Measurements from ENCODE around the gene QRSL1. TPM values are rescaled to one million over a fixed set of nuclear protein-coding genes. Genes with fewer than 3 reads are reported as not detected.
A peak's percentile ranks its signal among the peaks of the same experiment; 100 is the strongest.
"Not testable (repeated sequence)": the region's sequence is repeated elsewhere in the genome, so short reads cannot be mapped to it uniquely, and the experiment has no call there.

QRSL1 gene, protein sequence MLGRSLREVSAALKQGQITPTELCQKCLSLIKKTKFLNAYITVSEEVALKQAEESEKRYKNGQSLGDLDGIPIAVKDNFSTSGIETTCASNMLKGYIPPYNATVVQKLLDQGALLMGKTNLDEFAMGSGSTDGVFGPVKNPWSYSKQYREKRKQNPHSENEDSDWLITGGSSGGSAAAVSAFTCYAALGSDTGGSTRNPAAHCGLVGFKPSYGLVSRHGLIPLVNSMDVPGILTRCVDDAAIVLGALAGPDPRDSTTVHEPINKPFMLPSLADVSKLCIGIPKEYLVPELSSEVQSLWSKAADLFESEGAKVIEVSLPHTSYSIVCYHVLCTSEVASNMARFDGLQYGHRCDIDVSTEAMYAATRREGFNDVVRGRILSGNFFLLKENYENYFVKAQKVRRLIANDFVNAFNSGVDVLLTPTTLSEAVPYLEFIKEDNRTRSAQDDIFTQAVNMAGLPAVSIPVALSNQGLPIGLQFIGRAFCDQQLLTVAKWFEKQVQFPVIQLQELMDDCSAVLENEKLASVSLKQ
- total RNA-seq: 1 to 10 TPM; 6.1 to 9.4 TPM

DNA sequence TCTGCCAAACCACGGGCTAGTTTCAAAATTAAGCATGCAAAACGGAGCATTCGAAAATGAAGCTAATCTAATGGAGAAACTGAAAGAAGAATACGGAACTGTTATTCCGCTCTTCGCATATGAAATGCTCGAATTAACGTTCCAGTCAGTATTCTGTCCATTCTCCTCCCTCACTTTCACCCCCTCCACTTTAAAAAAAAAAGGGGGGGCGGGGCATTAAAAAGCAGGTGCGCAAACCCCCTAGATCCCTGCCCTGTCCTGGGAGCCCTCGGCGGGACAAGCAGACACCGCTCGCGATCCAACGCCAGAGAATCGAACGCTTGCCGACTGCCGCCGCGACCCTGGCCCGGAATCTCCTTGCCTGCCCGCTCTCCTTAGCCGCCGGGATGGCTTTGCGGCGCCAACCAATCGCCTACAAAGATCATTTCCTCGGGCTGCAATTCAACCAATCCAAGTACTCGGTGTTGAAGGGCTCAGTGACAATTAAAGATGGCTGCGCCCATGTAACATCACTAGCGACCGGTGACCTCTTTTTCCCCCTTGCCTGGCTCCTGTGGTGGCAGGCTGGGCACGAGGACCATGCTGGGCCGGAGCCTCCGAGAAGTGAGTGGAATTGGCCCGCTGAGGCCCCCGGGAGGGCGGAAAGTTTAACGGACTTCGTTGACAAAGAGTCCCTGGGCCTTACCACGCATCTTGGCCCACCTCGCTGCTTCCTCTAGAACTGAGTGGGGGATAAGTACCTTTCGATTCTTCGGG lies at the start of gene QRSL1, which contains the start of gene RTN4IP1:
Gene QRSL1 (plus strand): TSS at position 476 of the 756 bp plus-strand sequence. CDS start 104 bp downstream, at position 580.
Gene RTN4IP1 (minus strand): TSS at position 396 of the 756 bp plus-strand sequence. CDS start 477 bp downstream, outside the sequence.
- whole genome bisulfite sequencing: 0% methylated on average over 28 of the region's 46 CpGs
- Histone ChIP-seq H3K4me3 (peak within 1 kb of the TSS; percentile 82 to 89), H3K27me3 (replicated peaks; ENCODE audit: insufficient read depth) (no peaks in the 10 kb centered on the region), H3K27ac (peak within 1 kb of the TSS; percentile 69 to 75), H3K4me1 (replicated peaks) (no peaks in the 10 kb centered on the region), H3K36me3 (no peaks in the 10 kb centered on the region), H3K9me3 (no peaks in the 10 kb centered on the region)
- peak; percentile 87 for DNase-seq (ENCODE audit: low spot score)
- TF ChIP-seq POLR2AphosphoS5 (IDR thresholded peaks at IDR 0.05) (peak; percentile 89), CTCF (IDR thresholded peaks at IDR 0.05) (no peak), POLR2A (IDR thresholded peaks at IDR 0.05) (peak; percentile 27)
- intact Hi-C loops (cut with DNase I): no loop called here

- no peaks in the 10 kb centered on the region for H3K9me3 ChIP-seq
- H3K36me3 ChIP-seq: no peaks in the 10 kb centered on the region
- H3K4me3 ChIP-seq: no peak overlapping the region
- H3K27me3 ChIP-seq (replicated peaks; ENCODE audit: insufficient read depth): no peaks in the 10 kb centered on the region
- TF ChIP-seq CTCF (IDR thresholded peaks at IDR 0.05) (no peak), POLR2A (IDR thresholded peaks at IDR 0.05) (no peak), POLR2AphosphoS5 (IDR thresholded peaks at IDR 0.05) (no peak)
- DNase-seq (ENCODE audit: low spot score): no peak
- no peaks in the 10 kb centered on the region for H3K4me1 ChIP-seq (replicated peaks)
- WGBS: 85% methylated on average over 1 of the region's 1 CpG
- intact Hi-C loops (cut with DNase I): no loop called here
- H3K27ac ChIP-seq: no peak overlapping the region
These were observed 47.9 kb upstream of the QRSL1 start for GRCh38 chr6:106581468-106581867.

- intact Hi-C loops (cut with DNase I): no loop called here
- DNase-seq (ENCODE audit: low spot score): no peak
- Histone ChIP-seq H3K4me1 (replicated peaks) (no peaks in the 10 kb centered on the region), H3K4me3 (no peak overlapping the region), H3K36me3 (no peaks in the 10 kb centered on the region), H3K9me3 (no peaks in the 10 kb centered on the region), H3K27me3 (replicated peaks; ENCODE audit: insufficient read depth) (no peaks in the 10 kb centered on the region), H3K27ac (no peak overlapping the region)
- TF ChIP-seq CTCF (IDR thresholded peaks at IDR 0.05) (no peak), POLR2AphosphoS5 (IDR thresholded peaks at IDR 0.05) (no peak), POLR2A (IDR thresholded peaks at IDR 0.05) (no peak)
- WGBS: 73% methylated on average over 4 of the region's 4 CpGs
These were observed 42.5 kb upstream of the QRSL1 start for GRCh38 chr6:106586815-106587415.

DNA sequence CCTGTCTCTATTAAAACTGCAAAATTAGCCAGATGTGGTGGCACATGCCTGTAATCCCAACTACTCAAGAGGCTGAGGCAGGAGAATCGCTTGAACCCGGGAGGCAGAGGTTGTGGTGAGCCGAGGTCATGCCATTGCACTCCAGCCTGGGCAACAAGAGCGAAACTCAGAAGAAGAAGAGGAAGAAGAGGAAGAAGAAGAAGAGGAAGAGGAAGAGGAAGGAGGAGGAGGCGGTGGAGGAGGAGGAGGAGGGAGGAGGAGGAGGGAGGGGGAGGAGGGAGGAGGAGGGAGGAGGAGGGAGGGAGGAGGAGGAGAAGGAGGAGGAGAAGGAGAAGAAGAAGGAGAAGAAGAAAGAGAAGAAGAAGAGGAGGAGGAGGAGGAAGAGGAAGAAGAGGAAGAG lies 40.4 kb upstream of the QRSL1 start:
- H3K4me1 ChIP-seq (replicated peaks); H3K9me3 ChIP-seq; H3K27me3 ChIP-seq (replicated peaks; ENCODE audit: insufficient read depth); DNase-seq (ENCODE audit: low spot score); H3K27ac ChIP-seq; intact Hi-C loops (cut with DNase I); H3K4me3 ChIP-seq; H3K36me3 ChIP-seq: not testable (repeated sequence)
- 69% methylated on average over 4 of the region's 5 CpGs for WGBS

Data from prostate gland (tissue), 2 donors.